Kasumi-1 (cell line): ENCODE data around the gene CFAP46.
"Not testable (repeated sequence)": the region's sequence is repeated elsewhere in the genome, so short reads cannot be mapped to it uniquely, and the experiment has no call there.

Source experiments
- DNase-seq, 2 experiments: peaks; one replicate each; lab custom pipeline; 2025; lab: John Stamatoyannopoulos, UW

CFAP46 gene

GRCh38 chr10:132926777-132927650 lies 15.4 kb downstream of the CFAP46 start:
- no peak for DNase-seq

- no peak for DNase-seq
Measured at GRCh38 chr10:132926070-132926469, 16.3 kb downstream of the CFAP46 start.

DNA sequence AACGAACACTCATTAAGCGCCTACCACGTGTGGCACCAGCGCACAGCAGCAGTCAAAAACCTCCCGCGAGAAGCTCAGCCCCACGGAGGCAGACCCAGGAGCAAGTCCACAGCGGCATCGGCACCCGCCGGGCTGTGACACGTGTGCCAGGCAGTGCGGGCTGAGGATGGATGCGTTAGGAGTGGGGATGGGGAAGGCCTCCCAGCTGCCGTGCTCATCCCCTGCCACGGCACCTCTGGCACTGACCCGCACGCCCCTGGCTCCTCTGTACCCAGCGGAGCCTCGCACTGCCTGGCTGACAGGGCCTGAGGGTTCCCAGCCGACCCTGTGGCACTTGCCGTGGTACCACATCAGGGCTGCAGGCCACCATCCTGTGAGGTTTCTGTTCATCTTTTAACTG lies 16.8 kb downstream of the CFAP46 start:
- DNase-seq, result no peak

- DNase-seq, result no peak
Measured at GRCh38 chr10:132925071-132925561, 17.3 kb downstream of the CFAP46 start.

GRCh38 chr10:132924046-132924952 lies 18.1 kb downstream of the CFAP46 start:
- DNase-seq, result no peak

GRCh38 chr10:132923384-132923783 lies 19.0 kb downstream of the CFAP46 start:
- DNase-seq, result not testable (repeated sequence)

GRCh38 chr10:132922872-132923271 lies 19.5 kb downstream of the CFAP46 start:
- no peak for DNase-seq

- DNase-seq, result no peak
Measured at GRCh38 chr10:132921818-132922807, 20.3 kb downstream of the CFAP46 start.

DNA sequence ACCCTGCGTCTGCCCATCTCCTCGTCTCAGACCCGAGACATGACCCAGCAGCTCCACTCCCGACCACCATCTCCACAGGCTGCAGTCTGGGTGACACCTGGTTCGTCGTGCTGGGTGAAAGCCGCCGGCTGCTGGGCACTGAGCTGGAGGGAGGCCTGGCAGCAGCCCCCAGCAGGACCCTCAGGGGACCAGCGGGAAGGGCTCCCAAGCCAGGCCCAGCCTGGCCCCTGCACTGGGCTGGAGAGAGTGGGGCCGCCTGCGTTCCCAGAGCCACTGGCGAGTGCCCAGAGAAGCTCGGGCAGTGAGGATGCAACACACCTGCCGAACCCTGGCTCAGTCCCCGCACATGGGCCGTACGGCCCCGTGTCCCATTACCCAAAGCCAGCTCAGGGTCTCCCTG lies 21.3 kb downstream of the CFAP46 start:
- no peak for DNase-seq

GRCh38 chr10:132920101-132920925 lies 22.1 kb downstream of the CFAP46 start:
- DNase-seq, result no peak

DNA sequence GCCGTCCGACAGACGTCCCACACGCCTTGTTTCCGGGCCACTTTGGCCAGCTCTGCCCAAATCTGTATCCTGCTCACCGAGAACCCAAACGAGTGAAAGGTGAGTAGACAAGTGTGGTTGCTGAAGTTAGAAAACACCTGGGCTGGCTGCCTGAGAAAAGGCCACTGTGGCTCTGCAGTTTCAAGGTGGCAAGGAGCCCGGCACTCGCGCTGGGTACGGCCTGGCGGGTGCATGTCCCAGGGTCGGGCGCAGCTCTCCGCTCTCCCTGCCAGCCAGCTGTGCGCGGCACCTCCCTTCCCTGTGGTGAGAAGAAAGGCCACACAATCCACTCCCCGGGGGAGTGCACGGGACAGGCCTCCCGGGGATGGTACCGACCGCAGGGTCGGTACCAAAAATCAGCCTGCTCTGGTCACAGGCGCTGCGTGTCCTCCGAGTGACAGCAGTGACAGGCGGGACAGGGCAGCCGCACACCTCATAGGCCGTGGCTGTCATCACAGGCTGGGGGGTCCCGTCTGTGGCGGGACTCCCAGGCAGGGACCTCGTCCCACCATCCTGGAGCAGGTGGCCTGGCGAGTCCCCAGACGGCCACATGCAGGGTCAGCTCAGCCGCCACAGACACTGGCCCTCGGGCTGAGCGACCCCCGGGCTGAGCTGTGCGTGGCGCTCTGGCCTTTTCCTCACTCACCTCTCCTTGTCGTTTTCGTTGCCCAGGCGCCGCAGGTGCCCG lies 22.8 kb downstream of the CFAP46 start:
- no peak for DNase-seq

GRCh38 chr10:132918617-132919373 lies 23.6 kb downstream of the CFAP46 start:
- no peak for DNase-seq

DNA sequence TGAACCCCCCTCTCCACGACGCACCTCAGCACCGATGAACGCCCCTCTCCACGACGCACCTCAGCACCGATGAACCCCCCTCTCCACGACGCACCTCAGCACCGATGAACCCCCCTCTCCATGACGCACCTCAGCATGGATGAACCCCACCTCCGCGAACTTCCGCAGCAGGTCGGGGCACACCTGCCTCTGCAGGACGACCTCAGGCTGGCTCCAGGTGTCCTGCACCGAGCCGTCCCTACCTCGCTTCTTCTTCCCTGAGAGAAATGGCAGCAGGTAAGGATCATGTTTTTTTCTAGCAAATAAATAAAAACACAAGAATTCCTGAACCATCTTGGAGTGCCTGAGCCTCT lies 24.1 kb downstream of the CFAP46 start:
- no peak for DNase-seq

- DNase-seq, result no peak
Measured at GRCh38 chr10:132916956-132917666, 25.3 kb downstream of the CFAP46 start.

DNA sequence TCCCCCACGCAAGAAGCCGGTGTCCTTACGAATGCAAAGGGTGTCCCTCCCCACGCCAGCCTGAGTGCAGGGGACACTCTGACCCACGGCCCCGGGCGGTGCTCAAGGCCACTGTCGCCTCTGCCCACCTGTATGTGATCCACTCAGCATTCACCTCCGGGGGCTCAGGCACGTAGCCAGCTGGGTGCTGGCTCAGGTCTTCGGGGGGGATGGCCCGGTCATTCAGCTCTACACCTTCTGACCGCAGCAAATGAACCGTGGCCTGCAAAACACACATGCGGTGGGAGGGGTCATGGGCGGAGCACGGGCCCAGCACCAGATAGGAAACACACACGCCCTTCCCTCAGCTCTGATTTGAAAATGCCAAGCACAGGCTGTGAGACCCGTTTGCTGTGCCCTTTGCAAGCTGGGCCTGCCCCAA lies 25.9 kb downstream of the CFAP46 start:
- no peak for DNase-seq

DNA sequence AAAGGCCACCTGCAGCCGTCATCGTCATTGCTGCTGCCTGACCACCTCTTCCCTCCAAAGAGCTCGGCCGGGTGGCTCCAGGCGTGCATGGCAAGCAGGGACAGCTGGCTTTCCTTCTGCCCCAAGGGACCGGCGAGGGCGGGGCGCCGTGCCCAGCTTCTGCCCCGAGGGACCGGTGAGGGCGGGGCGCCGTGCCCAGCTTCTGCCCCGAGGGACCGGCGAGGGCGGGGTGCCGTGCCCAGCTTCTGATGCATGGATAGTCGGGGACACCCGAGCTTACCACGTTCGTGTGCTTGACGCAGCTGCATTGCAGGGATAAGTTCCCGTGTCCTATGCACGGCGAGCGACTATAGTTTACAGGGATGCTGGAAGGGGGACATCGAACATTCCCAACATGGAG lies 27.0 kb downstream of the CFAP46 start:
- DNase-seq, result no peak

DNA sequence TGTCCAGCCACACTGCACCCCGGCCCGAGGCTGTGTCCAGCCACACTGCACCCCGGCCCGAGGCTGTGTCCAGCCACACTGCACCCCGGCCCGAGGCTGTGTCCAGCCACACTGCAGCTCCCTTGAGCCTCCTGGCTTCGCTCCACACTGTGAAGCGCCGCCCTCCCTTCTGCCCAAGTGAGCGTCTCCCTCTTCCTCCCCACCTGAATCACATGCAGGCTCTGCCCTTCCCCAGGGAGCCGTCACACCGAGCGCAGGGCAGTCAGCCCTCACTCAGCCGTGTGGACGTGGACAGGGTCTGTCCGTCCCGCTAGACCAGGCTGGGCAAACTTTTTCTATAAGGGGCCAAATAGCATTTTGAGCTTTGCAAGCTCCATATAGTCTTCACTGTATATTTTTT lies 27.6 kb downstream of the CFAP46 start:
- DNase-seq, result no peak

- DNase-seq, result no peak
Measured at GRCh38 chr10:132913559-132914115, 28.7 kb downstream of the CFAP46 start.
